LNCAP (cell line): ENCODE results near the gene COL4A1.

Experiments used
- CTCF ChIP-seq: fragments of 450-650 bp; IDR thresholded peaks from 2 replicates; pipeline ENCODE4 v1.5.1; 2017; ENCODE audit warnings: mild to moderate bottlenecking

The COL4A1 gene

GRCh38 chr13:110303644-110304043 lies 3.3 kb downstream of the COL4A1 start:
- no peak for TF ChIP-seq CTCF

- no peak for TF ChIP-seq CTCF
Measured at GRCh38 chr13:110302997-110303396, 4.0 kb downstream of the COL4A1 start.

GRCh38 chr13:110301606-110302553 lies 5.1 kb downstream of the COL4A1 start:
- no peak for TF ChIP-seq CTCF

- TF ChIP-seq CTCF, result no peak
Measured at GRCh38 chr13:110301083-110301482, 5.9 kb downstream of the COL4A1 start.

GRCh38 chr13:110300090-110300815 lies 6.7 kb downstream of the COL4A1 start:
- no peak for TF ChIP-seq CTCF

GRCh38 chr13:110299283-110299840 lies 7.6 kb downstream of the COL4A1 start:
- no peak for TF ChIP-seq CTCF

GRCh38 chr13:110298505-110299282 lies 8.3 kb downstream of the COL4A1 start:
- no peak for TF ChIP-seq CTCF
